ENCODE measurements around the gene NPDC1.

NPDC1 gene

GRCh38 chr9:137035937-137036336, 10.0 kb downstream of the NPDC1 start:
- no peaks in the 10 kb centered on the region for H3K79me1 ChIP-seq (replicated peaks; ENCODE audit: low read length, poor library complexity, severe bottlenecking)
- no peak overlapping the region for H4K8ac ChIP-seq (ENCODE audit: low read length)
- H2AFZ ChIP-seq (ENCODE audit: low read depth, low read length), result no peak overlapping the region
- no peak overlapping the region for H2AK5ac ChIP-seq (ENCODE audit: low read length, severe bottlenecking)
- H2BK12ac ChIP-seq (ENCODE audit: low read length in 2 of 2), result peak overlapping the region in 1 of 2 experiments; percentile 17
- WGBS, result 85% methylated on average over 8 of the region's 8 CpGs
- no peak overlapping the region for H3K4ac ChIP-seq (ENCODE audit: low read depth in 1 of 2, low read length in 2 of 2)
- no peak for DNase-seq
- H4K91ac ChIP-seq (ENCODE audit: low read length), result no peak overlapping the region
- H3K4me2 ChIP-seq (ENCODE audit: low read length, poor library complexity, severe bottlenecking), result no peak overlapping the region
- H3K23ac ChIP-seq (ENCODE audit: low read length in 2 of 2), result peak overlapping the region in 1 of 2 experiments; percentile 11
- peaks cover 0 to 11% of the 10 kb centered on the region in 2 experiments for H3K27me3 ChIP-seq (ENCODE audit: control insufficient read depth in 1 of 2, insufficient read depth in 1 of 2, low read length in 2 of 2)
- no peak overlapping the region for H3K9ac ChIP-seq (ENCODE audit: low read length)
- H3K18ac ChIP-seq (ENCODE audit: low read depth in 1 of 2, low read length in 2 of 2), result no peak overlapping the region
- H2BK15ac ChIP-seq (ENCODE audit: low read depth, poor library complexity, severe bottlenecking), result peak overlapping the region; percentile 16
- no peak overlapping the region for H3K27ac ChIP-seq (ENCODE audit: low read length, poor library complexity, severe bottlenecking)
- no peak overlapping the region for H3K14ac ChIP-seq (ENCODE audit: low read length in 2 of 2)
- no peaks in the 10 kb centered on the region for H3K9me3 ChIP-seq (ENCODE audit: control insufficient read depth, low read length)
- no peak overlapping the region for H3K4me3 ChIP-seq (ENCODE audit: insufficient read depth in 1 of 2, low read depth in 1 of 2, low read length in 2 of 2)
- peaks cover 20 to 36% of the 10 kb centered on the region in 2 experiments for H3K36me3 ChIP-seq (ENCODE audit: control insufficient read depth in 1 of 2, insufficient read depth in 2 of 2, low read depth in 1 of 2, low read length in 2 of 2)
- H2BK5ac ChIP-seq (ENCODE audit: low read depth, low read length, poor library complexity, severe bottlenecking), result no peak overlapping the region
- peaks cover 3% of the 10 kb centered on the region for H3K4me1 ChIP-seq (ENCODE audit: control insufficient read depth, insufficient read depth, low read depth, low read length)
- no peak overlapping the region for H2BK120ac ChIP-seq (ENCODE audit: low read depth, low read length)

GRCh38 chr9:137035507-137035834, 10.5 kb downstream of the NPDC1 start:
- no peak overlapping the region for H3K27ac ChIP-seq (ENCODE audit: low read length, poor library complexity, severe bottlenecking)
- H2BK5ac ChIP-seq (ENCODE audit: low read depth, low read length, poor library complexity, severe bottlenecking), result no peak overlapping the region
- H3K79me1 ChIP-seq (replicated peaks; ENCODE audit: low read length, poor library complexity, severe bottlenecking), result no peaks in the 10 kb centered on the region
- H3K9me3 ChIP-seq (ENCODE audit: control insufficient read depth, low read length), result no peaks in the 10 kb centered on the region
- WGBS, result 38% methylated on average over 8 of the region's 9 CpGs
- no peak overlapping the region for H4K8ac ChIP-seq (ENCODE audit: low read length)
- no peak overlapping the region for H3K4ac ChIP-seq (ENCODE audit: low read depth in 1 of 2, low read length in 2 of 2)
- H4K91ac ChIP-seq (ENCODE audit: low read length), result no peak overlapping the region
- H3K9ac ChIP-seq (ENCODE audit: low read length), result no peak overlapping the region
- no peak overlapping the region for H3K14ac ChIP-seq (ENCODE audit: low read length in 2 of 2)
- H3K4me1 ChIP-seq (ENCODE audit: control insufficient read depth, insufficient read depth, low read depth, low read length), result peaks cover 3% of the 10 kb centered on the region
- H2BK120ac ChIP-seq (ENCODE audit: low read depth, low read length), result no peak overlapping the region
- H3K4me2 ChIP-seq (ENCODE audit: low read length, poor library complexity, severe bottlenecking), result no peak overlapping the region
- H3K27me3 ChIP-seq (ENCODE audit: control insufficient read depth in 1 of 2, insufficient read depth in 1 of 2, low read length in 2 of 2), result peaks cover 0 to 11% of the 10 kb centered on the region in 2 experiments
- H2AK5ac ChIP-seq (ENCODE audit: low read length, severe bottlenecking), result no peak overlapping the region
- H3K23ac ChIP-seq (ENCODE audit: low read length in 2 of 2), result no peak overlapping the region
- no peak overlapping the region for H3K4me3 ChIP-seq (ENCODE audit: insufficient read depth in 1 of 2, low read depth in 1 of 2, low read length in 2 of 2)
- peaks cover 20 to 32% of the 10 kb centered on the region in 2 experiments for H3K36me3 ChIP-seq (ENCODE audit: control insufficient read depth in 1 of 2, insufficient read depth in 2 of 2, low read depth in 1 of 2, low read length in 2 of 2)
- no peak for DNase-seq
- H3K18ac ChIP-seq (ENCODE audit: low read depth in 1 of 2, low read length in 2 of 2), result no peak overlapping the region
- no peak overlapping the region for H2BK12ac ChIP-seq (ENCODE audit: low read length in 2 of 2)
- H2BK15ac ChIP-seq (ENCODE audit: low read depth, poor library complexity, severe bottlenecking), result no peak overlapping the region
- no peak overlapping the region for H2AFZ ChIP-seq (ENCODE audit: low read depth, low read length)

- no peak overlapping the region for H4K8ac ChIP-seq (ENCODE audit: low read length)
- H4K91ac ChIP-seq (ENCODE audit: low read length), result no peak overlapping the region
- no peak overlapping the region for H2BK5ac ChIP-seq (ENCODE audit: low read depth, low read length, poor library complexity, severe bottlenecking)
- H3K4me3 ChIP-seq (ENCODE audit: insufficient read depth in 1 of 2, low read depth in 1 of 2, low read length in 2 of 2), result no peak overlapping the region
- WGBS, result 35% methylated on average over 18 of the region's 24 CpGs
- no peak overlapping the region for H3K14ac ChIP-seq (ENCODE audit: low read length in 2 of 2)
- no peak overlapping the region for H2BK120ac ChIP-seq (ENCODE audit: low read depth, low read length)
- H3K79me1 ChIP-seq (replicated peaks; ENCODE audit: low read length, poor library complexity, severe bottlenecking), result no peaks in the 10 kb centered on the region
- peaks cover 0 to 11% of the 10 kb centered on the region in 2 experiments for H3K27me3 ChIP-seq (ENCODE audit: control insufficient read depth in 1 of 2, insufficient read depth in 1 of 2, low read length in 2 of 2)
- H3K9me3 ChIP-seq (ENCODE audit: control insufficient read depth, low read length), result no peaks in the 10 kb centered on the region
- peaks cover 19 to 26% of the 10 kb centered on the region in 2 experiments for H3K36me3 ChIP-seq (ENCODE audit: control insufficient read depth in 1 of 2, insufficient read depth in 2 of 2, low read depth in 1 of 2, low read length in 2 of 2)
- no peak overlapping the region for H3K27ac ChIP-seq (ENCODE audit: low read length, poor library complexity, severe bottlenecking)
- H2BK12ac ChIP-seq (ENCODE audit: low read length in 2 of 2), result no peak overlapping the region
- peaks cover 3% of the 10 kb centered on the region for H3K4me1 ChIP-seq (ENCODE audit: control insufficient read depth, insufficient read depth, low read depth, low read length)
- H3K18ac ChIP-seq (ENCODE audit: low read depth in 1 of 2, low read length in 2 of 2), result no peak overlapping the region
- H2AFZ ChIP-seq (ENCODE audit: low read depth, low read length), result no peak overlapping the region
- H2BK15ac ChIP-seq (ENCODE audit: low read depth, poor library complexity, severe bottlenecking), result peak overlapping the region; percentile 34
- peak; percentile 77 for DNase-seq
- H3K23ac ChIP-seq (ENCODE audit: low read length in 2 of 2), result no peak overlapping the region
- no peak overlapping the region for H2AK5ac ChIP-seq (ENCODE audit: low read length, severe bottlenecking)
- H3K9ac ChIP-seq (ENCODE audit: low read length), result no peak overlapping the region
- no peak overlapping the region for H3K4me2 ChIP-seq (ENCODE audit: low read length, poor library complexity, severe bottlenecking)
- no peak overlapping the region for H3K4ac ChIP-seq (ENCODE audit: low read depth in 1 of 2, low read length in 2 of 2)
These were observed 11.1 kb downstream of the NPDC1 start for GRCh38 chr9:137034709-137035506.

- Histone ChIP-seq H3K79me1 (replicated peaks; ENCODE audit: low read length, poor library complexity, severe bottlenecking) (no peaks in the 10 kb centered on the region), H3K23ac (ENCODE audit: low read length in 2 of 2) (no peak overlapping the region), H3K18ac (ENCODE audit: low read depth in 1 of 2, low read length in 2 of 2) (no peak overlapping the region), H3K4me1 (ENCODE audit: control insufficient read depth, insufficient read depth, low read depth, low read length) (peaks cover 4% of the 10 kb centered on the region), H3K9me3 (ENCODE audit: control insufficient read depth, low read length) (no peaks in the 10 kb centered on the region), H3K4me2 (ENCODE audit: low read length, poor library complexity, severe bottlenecking) (no peak overlapping the region), H2BK12ac (ENCODE audit: low read length in 2 of 2) (no peak overlapping the region), H2AFZ (ENCODE audit: low read depth, low read length) (no peak overlapping the region), H3K9ac (ENCODE audit: low read length) (no peak overlapping the region), H2BK15ac (ENCODE audit: low read depth, poor library complexity, severe bottlenecking) (no peak overlapping the region), H2BK120ac (ENCODE audit: low read depth, low read length) (no peak overlapping the region), H4K91ac (ENCODE audit: low read length) (no peak overlapping the region), H2BK5ac (ENCODE audit: low read depth, low read length, poor library complexity, severe bottlenecking) (no peak overlapping the region), H3K4me3 (ENCODE audit: insufficient read depth in 1 of 2, low read depth in 1 of 2, low read length in 2 of 2) (no peak overlapping the region), H3K4ac (ENCODE audit: low read depth in 1 of 2, low read length in 2 of 2) (no peak overlapping the region), H3K36me3 (ENCODE audit: control insufficient read depth in 1 of 2, insufficient read depth in 2 of 2, low read depth in 1 of 2, low read length in 2 of 2) (peaks cover 12 to 19% of the 10 kb centered on the region in 2 experiments), H3K27me3 (ENCODE audit: control insufficient read depth in 1 of 2, insufficient read depth in 1 of 2, low read length in 2 of 2) (peaks cover 0 to 11% of the 10 kb centered on the region in 2 experiments), H3K27ac (ENCODE audit: low read length, poor library complexity, severe bottlenecking) (no peak overlapping the region), H4K8ac (ENCODE audit: low read length) (no peak overlapping the region), H3K14ac (ENCODE audit: low read length in 2 of 2) (no peak overlapping the region), H2AK5ac (ENCODE audit: low read length, severe bottlenecking) (no peak overlapping the region)
- DNase-seq, result no peak
- WGBS, result 86% methylated on average over 11 of the region's 15 CpGs
These were observed 11.8 kb downstream of the NPDC1 start for GRCh38 chr9:137034039-137034708.

Measured in mesenchymal stem cell (in vitro differentiated cells and primary cell).